Ascending aorta (tissue), 2 donors: ENCODE measurements around the gene C4A. TPM values are rescaled to one million over a fixed set of nuclear protein-coding genes. Genes with fewer than 3 reads are reported as not detected.
A peak's percentile ranks its signal among the peaks of the same experiment; 100 is the strongest.
"Not testable (repeated sequence)": the region's sequence is repeated elsewhere in the genome, so short reads cannot be mapped to it uniquely, and the experiment has no call there.

Source experiments
- DNase-seq, 2 donors: peaks; one replicate each; pipeline ENCODE4 v3.0.0-alpha.2; 2019; ENCODE audit warnings: low spot score in 2 of 2
- H3K27ac ChIP-seq, 2 donors: fragments of 200-600 bp; sonication (generic); one replicate each; pipeline ENCODE4 v1.5.1; 2016 to 2017; ENCODE audit warnings: mild to moderate bottlenecking in 1 of 2
- H3K27me3 ChIP-seq: fragments of 200-600 bp; sonication (generic); one replicate; pipeline ENCODE4 v1.5.1; 2017
- H3K36me3 ChIP-seq, 2 donors: fragments of 200-600 bp; sonication (generic); one replicate each; pipeline ENCODE4 v1.5.1; 2016
- H3K4me1 ChIP-seq, 2 donors: fragments of 200-600 bp; sonication (generic); one replicate each; pipeline ENCODE4 v1.5.1; 2016 to 2017; ENCODE audit warnings: mild to moderate bottlenecking in 1 of 2
- H3K4me3 ChIP-seq, 2 donors: fragments of 200-600 bp; sonication (generic); one replicate each; pipeline ENCODE4 v1.5.1; 2016 to 2017; ENCODE audit warnings: mild to moderate bottlenecking in 1 of 2
- H3K9me3 ChIP-seq, 2 donors: fragments of 200-600 bp; sonication (generic); one replicate each; pipeline ENCODE4 v1.5.1; 2016
- CTCF ChIP-seq, 3 experiments: fragments of 200-600 bp in 2 of 3; fragments of 450-650 bp in 1 of 3; sonication (generic) in 2 of 3; IDR thresholded peaks; one replicate each; pipeline ENCODE4 v1.5.1; 2016 to 2019; ENCODE audit warnings: antibody characterized with exemption in 3 of 3, mild to moderate bottlenecking in 1 of 3, moderate library complexity in 1 of 3
- intact Hi-C: fragments of 100-400 bp; cut with DNase I; formaldehyde crosslinking; loops from one replicate; pipeline ENCODE4 v1.15.1; 2023
- total RNA-seq: library from RNA; depleted of rRNA; stranded (reverse); fragments of >200 nt; gene quantifications from one replicate; pipeline ENCODE4 v1.1.0, GENCODE V29; 2016

C4A gene
- total RNA-seq, 1 donor from 2014 or later: 147 TPM

GRCh38 chr6:32045811-32046449 lies 64.1 kb downstream of the C4A start:
- peaks cover 5 to 7% of the 10 kb centered on the region in 2 donors for H3K36me3 ChIP-seq
- intact Hi-C loops: loop anchor here (10.0 kb wide), 1 partner anchor 109 kb away; the partner anchor contains the start of genes PPT2 and PRRT1
- H3K9me3 ChIP-seq: no peaks in the 10 kb centered on the region
- no peak for DNase-seq
- H3K27me3 ChIP-seq: no peaks in the 10 kb centered on the region
- H3K4me1 ChIP-seq: peaks cover 0 to 19% of the 10 kb centered on the region in 2 donors
- no peak for TF ChIP-seq CTCF (IDR thresholded peaks at IDR 0.05)
- H3K27ac ChIP-seq: peak overlapping the region; percentile 69 to 77
- no peak overlapping the region for H3K4me3 ChIP-seq

GRCh38 chr6:32046450-32047083 lies 64.7 kb downstream of the C4A start:
- intact Hi-C loops: loop anchor here (10.0 kb wide), 1 partner anchor 108 kb away; the partner anchor contains the start of genes PPT2 and PRRT1
- Histone ChIP-seq H3K4me3 (no peak overlapping the region), H3K4me1 (peaks cover 0 to 19% of the 10 kb centered on the region in 2 donors), H3K9me3 (no peaks in the 10 kb centered on the region), H3K27me3 (no peaks in the 10 kb centered on the region), H3K36me3 (peaks cover 5 to 8% of the 10 kb centered on the region in 2 donors), H3K27ac (peak overlapping the region; percentile 69 to 77)
- TF ChIP-seq CTCF (IDR thresholded peaks at IDR 0.05): no peak
- no peak for DNase-seq

GRCh38 chr6:32047084-32047478 lies 65.2 kb downstream of the C4A start:
- Histone ChIP-seq H3K9me3 (no peaks in the 10 kb centered on the region), H3K27ac (peak overlapping the region; percentile 69 to 77), H3K36me3 (peaks cover 5 to 14% of the 10 kb centered on the region in 2 donors), H3K27me3 (no peaks in the 10 kb centered on the region), H3K4me3 (no peak overlapping the region), H3K4me1 (peaks cover 0 to 19% of the 10 kb centered on the region in 2 donors)
- no peak for TF ChIP-seq CTCF (IDR thresholded peaks at IDR 0.05)
- peak in 1 of 2 donors; percentile 82 for DNase-seq
- intact Hi-C loops: loop anchor here (10.0 kb wide), 1 partner anchor 108 kb away; the partner anchor contains the start of genes PPT2 and PRRT1

- peaks cover 5 to 15% of the 10 kb centered on the region in 2 donors for H3K36me3 ChIP-seq
- no peak overlapping the region for H3K4me3 ChIP-seq
- no peak for TF ChIP-seq CTCF (IDR thresholded peaks at IDR 0.05)
- peaks cover 0 to 19% of the 10 kb centered on the region in 2 donors for H3K4me1 ChIP-seq
- H3K9me3 ChIP-seq: no peaks in the 10 kb centered on the region
- DNase-seq: no peak
- peak overlapping the region; percentile 69 to 77 for H3K27ac ChIP-seq
- intact Hi-C loops: loop anchor here (10.0 kb wide), 1 partner anchor 107 kb away; the partner anchor contains the start of genes PPT2 and PRRT1
- H3K27me3 ChIP-seq: no peaks in the 10 kb centered on the region
Measured at GRCh38 chr6:32047539-32047854, 65.6 kb downstream of the C4A start.

- peak; percentile 81 to 91 (median 83) for TF ChIP-seq CTCF (IDR thresholded peaks at IDR 0.05)
- intact Hi-C loops: loop anchor here (2.0 to 10.0 kb wide), 3 partner anchors 39 to 107 kb away; partner anchors contain the start of genes PPT2 and PRRT1
- Histone ChIP-seq H3K9me3 (no peaks in the 10 kb centered on the region), H3K27ac (peak overlapping the region; percentile 69 to 77), H3K27me3 (no peaks in the 10 kb centered on the region), H3K4me3 (no peak overlapping the region), H3K4me1 (peaks cover 0 to 19% of the 10 kb centered on the region in 2 donors), H3K36me3 (peaks cover 5 to 22% of the 10 kb centered on the region in 2 donors)
- DNase-seq: peak in 1 of 2 donors; percentile 87
Measured at GRCh38 chr6:32047855-32048766, 66.3 kb downstream of the C4A start.

GRCh38 chr6:32049149-32049548 lies 67.3 kb downstream of the C4A start:
- not testable (repeated sequence) for H3K9me3 ChIP-seq
- intact Hi-C loops: loop anchor here (2.0 to 10.0 kb wide), 3 partner anchors 38 to 106 kb away; partner anchors contain the start of genes PPT2 and PRRT1

GRCh38 chr6:32049736-32050135 lies 67.9 kb downstream of the C4A start:
- not testable (repeated sequence) for DNase-seq, H3K4me3 ChIP-seq, H3K9me3 ChIP-seq, H3K27me3 ChIP-seq, H3K27ac ChIP-seq
- H3K4me1 ChIP-seq: peaks cover 0 to 19% of the 10 kb centered on the region in 2 donors
- intact Hi-C loops: loop anchor here (2.0 to 10.0 kb wide), 3 partner anchors 37 to 105 kb away; partner anchors contain the start of genes PPT2 and PRRT1
- peaks cover 9 to 21% of the 10 kb centered on the region in 2 donors for H3K36me3 ChIP-seq

More at GRCh38 chr6:32049149-32049548, 67.3 kb downstream of the C4A start:
- peaks cover 9 to 21% of the 10 kb centered on the region in 2 donors for H3K36me3 ChIP-seq
- not testable (repeated sequence) for H3K4me3 ChIP-seq, H3K27ac ChIP-seq, H3K27me3 ChIP-seq, DNase-seq
- H3K4me1 ChIP-seq: peaks cover 0 to 19% of the 10 kb centered on the region in 2 donors
